ENCODE results near the gene NME4.

The NME4 gene

DNA sequence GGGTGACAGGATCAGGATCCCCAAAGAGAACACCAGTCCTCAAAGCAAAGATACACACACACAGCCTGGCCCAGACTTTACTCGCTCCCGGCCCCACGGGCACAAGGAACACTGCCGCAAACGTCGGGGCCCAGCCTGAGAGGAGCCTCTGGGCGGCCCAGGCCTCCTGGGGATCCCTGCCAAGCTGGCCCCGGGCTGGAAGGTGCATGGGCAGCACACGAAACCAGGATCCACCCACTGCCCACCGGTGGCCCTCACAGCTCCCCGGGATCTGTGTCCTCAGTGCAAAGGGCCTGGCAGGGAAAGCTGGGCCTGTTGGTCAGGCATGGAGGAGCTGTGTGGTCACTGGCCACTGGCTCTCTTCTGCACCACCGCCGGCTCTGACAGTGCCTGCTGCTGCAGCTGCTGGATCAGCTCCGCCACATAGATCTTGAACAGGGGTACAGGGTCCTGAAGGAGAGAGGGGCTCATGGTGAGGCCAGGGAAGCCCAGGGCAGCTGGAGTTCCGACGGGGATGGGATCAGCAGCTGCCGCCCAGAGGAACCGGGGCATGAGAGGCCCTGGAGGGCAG lies 29.6 kb upstream of the NME4 start:
- Histone ChIP-seq H3K4me3 (replicated peaks; ENCODE audit: insufficient read depth, low read length) (no peak overlapping the region), H3K27ac (replicated peaks) (no peak overlapping the region), H3K27me3 (ENCODE audit: insufficient read depth, poor library complexity, severe bottlenecking) (no peaks in the 10 kb centered on the region)
- no peak for DNase-seq (ENCODE audit: low read depth in 1 of 2, low spot score in 1 of 2)
- TF ChIP-seq, protein P1, sequence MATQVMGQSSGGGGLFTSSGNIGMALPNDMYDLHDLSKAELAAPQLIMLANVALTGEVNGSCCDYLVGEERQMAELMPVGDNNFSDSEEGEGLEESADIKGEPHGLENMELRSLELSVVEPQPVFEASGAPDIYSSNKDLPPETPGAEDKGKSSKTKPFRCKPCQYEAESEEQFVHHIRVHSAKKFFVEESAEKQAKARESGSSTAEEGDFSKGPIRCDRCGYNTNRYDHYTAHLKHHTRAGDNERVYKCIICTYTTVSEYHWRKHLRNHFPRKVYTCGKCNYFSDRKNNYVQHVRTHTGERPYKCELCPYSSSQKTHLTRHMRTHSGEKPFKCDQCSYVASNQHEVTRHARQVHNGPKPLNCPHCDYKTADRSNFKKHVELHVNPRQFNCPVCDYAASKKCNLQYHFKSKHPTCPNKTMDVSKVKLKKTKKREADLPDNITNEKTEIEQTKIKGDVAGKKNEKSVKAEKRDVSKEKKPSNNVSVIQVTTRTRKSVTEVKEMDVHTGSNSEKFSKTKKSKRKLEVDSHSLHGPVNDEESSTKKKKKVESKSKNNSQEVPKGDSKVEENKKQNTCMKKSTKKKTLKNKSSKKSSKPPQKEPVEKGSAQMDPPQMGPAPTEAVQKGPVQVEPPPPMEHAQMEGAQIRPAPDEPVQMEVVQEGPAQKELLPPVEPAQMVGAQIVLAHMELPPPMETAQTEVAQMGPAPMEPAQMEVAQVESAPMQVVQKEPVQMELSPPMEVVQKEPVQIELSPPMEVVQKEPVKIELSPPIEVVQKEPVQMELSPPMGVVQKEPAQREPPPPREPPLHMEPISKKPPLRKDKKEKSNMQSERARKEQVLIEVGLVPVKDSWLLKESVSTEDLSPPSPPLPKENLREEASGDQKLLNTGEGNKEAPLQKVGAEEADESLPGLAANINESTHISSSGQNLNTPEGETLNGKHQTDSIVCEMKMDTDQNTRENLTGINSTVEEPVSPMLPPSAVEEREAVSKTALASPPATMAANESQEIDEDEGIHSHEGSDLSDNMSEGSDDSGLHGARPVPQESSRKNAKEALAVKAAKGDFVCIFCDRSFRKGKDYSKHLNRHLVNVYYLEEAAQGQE (IDR thresholded peaks at IDR 0.05; ENCODE audit: insufficient replicate concordance, low read depth) = no peak
- no peak for TF ChIP-seq GABPA (IDR thresholded peaks at IDR 0.05; ENCODE audit: low read depth)
- no peak for TF ChIP-seq SPI1 (IDR thresholded peaks at IDR 0.05; ENCODE audit: borderline replicate concordance, low read depth)
- TF ChIP-seq, protein P2, sequence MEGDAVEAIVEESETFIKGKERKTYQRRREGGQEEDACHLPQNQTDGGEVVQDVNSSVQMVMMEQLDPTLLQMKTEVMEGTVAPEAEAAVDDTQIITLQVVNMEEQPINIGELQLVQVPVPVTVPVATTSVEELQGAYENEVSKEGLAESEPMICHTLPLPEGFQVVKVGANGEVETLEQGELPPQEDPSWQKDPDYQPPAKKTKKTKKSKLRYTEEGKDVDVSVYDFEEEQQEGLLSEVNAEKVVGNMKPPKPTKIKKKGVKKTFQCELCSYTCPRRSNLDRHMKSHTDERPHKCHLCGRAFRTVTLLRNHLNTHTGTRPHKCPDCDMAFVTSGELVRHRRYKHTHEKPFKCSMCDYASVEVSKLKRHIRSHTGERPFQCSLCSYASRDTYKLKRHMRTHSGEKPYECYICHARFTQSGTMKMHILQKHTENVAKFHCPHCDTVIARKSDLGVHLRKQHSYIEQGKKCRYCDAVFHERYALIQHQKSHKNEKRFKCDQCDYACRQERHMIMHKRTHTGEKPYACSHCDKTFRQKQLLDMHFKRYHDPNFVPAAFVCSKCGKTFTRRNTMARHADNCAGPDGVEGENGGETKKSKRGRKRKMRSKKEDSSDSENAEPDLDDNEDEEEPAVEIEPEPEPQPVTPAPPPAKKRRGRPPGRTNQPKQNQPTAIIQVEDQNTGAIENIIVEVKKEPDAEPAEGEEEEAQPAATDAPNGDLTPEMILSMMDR (IDR thresholded peaks at IDR 0.05; ENCODE audit: insufficient read depth, low read length) = no peak
- TF ChIP-seq POLR2AphosphoS5 (IDR thresholded peaks at IDR 0.05; ENCODE audit: low read depth) = no peak

DNA sequence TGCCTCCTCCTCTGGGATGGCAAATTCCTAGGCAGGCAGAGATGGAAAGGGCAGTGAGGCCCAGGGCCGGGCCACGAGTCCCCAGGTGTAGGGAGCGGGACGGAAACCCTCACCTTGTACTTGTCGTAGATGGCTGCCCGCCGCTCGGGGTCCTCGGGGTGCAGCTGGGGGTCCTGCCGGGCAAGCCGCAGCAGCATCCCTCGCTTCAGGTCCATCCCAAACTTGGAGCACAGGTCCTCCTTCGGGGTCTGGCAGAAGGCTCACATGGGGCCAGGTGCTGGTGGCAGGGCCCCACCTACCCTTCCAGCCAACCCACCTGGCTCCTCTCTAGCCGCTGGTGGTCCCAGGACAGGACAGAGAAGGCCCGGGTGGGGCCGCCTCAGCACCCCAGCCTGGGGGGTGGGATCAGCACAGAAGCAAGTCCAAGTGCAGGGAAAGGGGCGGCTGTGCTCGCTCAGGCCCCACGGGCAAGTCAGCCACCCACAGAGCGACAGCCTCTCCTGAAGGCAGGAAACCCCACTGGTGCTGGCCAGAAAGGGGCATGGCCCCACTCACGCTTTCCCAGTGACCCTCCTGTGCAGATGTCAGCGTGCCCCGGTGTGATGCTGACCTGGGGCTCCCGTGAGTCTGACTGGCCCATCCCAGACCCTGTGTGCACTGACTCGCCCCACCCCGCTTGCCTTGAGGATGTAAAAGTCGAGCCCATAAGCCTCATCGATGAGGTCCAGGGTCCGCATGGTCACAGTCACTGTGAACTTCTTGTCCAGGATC lies 28.4 kb upstream of the NME4 start:
- DNase-seq (ENCODE audit: low read depth in 1 of 2, low spot score in 1 of 2) = no peak
- no peak overlapping the region for H3K27ac ChIP-seq (replicated peaks)
- no peaks in the 10 kb centered on the region for H3K27me3 ChIP-seq (ENCODE audit: insufficient read depth, poor library complexity, severe bottlenecking)
- TF ChIP-seq, protein P2 (IDR thresholded peaks at IDR 0.05; ENCODE audit: insufficient read depth, low read length) = no peak
- TF ChIP-seq POLR2AphosphoS5 (IDR thresholded peaks at IDR 0.05; ENCODE audit: low read depth) (no peak), GABPA (IDR thresholded peaks at IDR 0.05; ENCODE audit: low read depth) (no peak), SPI1 (IDR thresholded peaks at IDR 0.05; ENCODE audit: borderline replicate concordance, low read depth) (no peak)
- TF ChIP-seq, protein P1 (IDR thresholded peaks at IDR 0.05; ENCODE audit: insufficient replicate concordance, low read depth) = no peak
- no peak overlapping the region for H3K4me3 ChIP-seq (replicated peaks; ENCODE audit: insufficient read depth, low read length)

DNA sequence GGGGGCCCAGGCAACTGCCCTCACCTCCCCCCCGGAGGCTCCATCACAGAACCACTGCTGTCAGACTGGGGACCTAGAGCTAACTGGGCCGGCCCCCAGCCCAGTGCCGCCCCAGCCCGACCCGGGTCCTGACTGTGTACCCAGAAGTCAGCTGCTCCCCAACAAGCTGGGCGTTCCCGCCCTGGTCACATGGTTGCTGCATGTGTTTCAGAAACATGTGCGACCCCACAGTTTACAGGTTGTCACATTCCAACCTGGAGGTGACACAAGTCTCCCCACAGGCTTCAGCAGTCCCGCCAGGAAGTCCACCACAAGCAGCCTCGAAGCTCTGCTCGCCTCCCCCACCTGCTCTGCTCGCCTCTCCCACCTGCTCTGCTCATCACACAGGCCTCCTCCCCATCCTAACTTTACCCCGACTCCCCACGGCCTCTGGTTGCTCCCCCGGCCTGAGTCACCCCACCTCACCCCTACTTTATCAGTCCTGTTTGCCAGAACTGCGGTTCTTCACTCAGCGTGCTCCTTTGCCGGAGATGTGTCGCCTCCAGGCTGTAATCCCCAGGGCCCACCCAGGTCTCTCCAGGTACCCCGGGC lies 27.6 kb upstream of the NME4 start:
- H3K27me3 ChIP-seq (ENCODE audit: insufficient read depth, poor library complexity, severe bottlenecking) = no peaks in the 10 kb centered on the region
- no peak overlapping the region for H3K27ac ChIP-seq (replicated peaks)
- no peak overlapping the region for H3K4me3 ChIP-seq (replicated peaks; ENCODE audit: insufficient read depth, low read length)
- TF ChIP-seq, protein P1 (IDR thresholded peaks at IDR 0.05; ENCODE audit: insufficient replicate concordance, low read depth) = no peak
- TF ChIP-seq, protein P2 (IDR thresholded peaks at IDR 0.05; ENCODE audit: insufficient read depth, low read length) = no peak
- TF ChIP-seq SPI1 (IDR thresholded peaks at IDR 0.05; ENCODE audit: borderline replicate concordance, low read depth) = no peak
- no peak for TF ChIP-seq POLR2AphosphoS5 (IDR thresholded peaks at IDR 0.05; ENCODE audit: low read depth)
- TF ChIP-seq GABPA (IDR thresholded peaks at IDR 0.05; ENCODE audit: low read depth) = no peak
- no peak for DNase-seq (ENCODE audit: low read depth in 1 of 2, low spot score in 1 of 2)

Data from HL-60 (cell line).